Activated naive CD8-positive, alpha-beta T cell (primary cell): ENCODE data around the gene OARD1.
"Not testable (repeated sequence)": the region's sequence is repeated elsewhere in the genome, so short reads cannot be mapped to it uniquely, and the experiment has no call there.

Source experiments
- H3K27ac Mint-ChIP-seq: one replicate; pipeline ENCODE4 v1.8.0; 2021; ENCODE audit warnings: mixed read lengths
- H3K27me3 Mint-ChIP-seq: one replicate; pipeline ENCODE4 v1.8.0; 2021; ENCODE audit warnings: mixed read lengths
- H3K36me3 Mint-ChIP-seq: one replicate; pipeline ENCODE4 v1.8.0; 2021; ENCODE audit warnings: mixed read lengths
- H3K4me1 Mint-ChIP-seq: one replicate; pipeline ENCODE4 v1.8.0; 2021; ENCODE audit warnings: low read depth, mixed read lengths
- H3K4me3 Mint-ChIP-seq: one replicate; pipeline ENCODE4 v1.8.0; 2021; ENCODE audit warnings: mild to moderate bottlenecking, mixed read lengths
- H3K9me3 Mint-ChIP-seq: one replicate; pipeline ENCODE4 v1.8.0; 2021; ENCODE audit warnings: low read depth, mixed read lengths

OARD1 gene, protein sequence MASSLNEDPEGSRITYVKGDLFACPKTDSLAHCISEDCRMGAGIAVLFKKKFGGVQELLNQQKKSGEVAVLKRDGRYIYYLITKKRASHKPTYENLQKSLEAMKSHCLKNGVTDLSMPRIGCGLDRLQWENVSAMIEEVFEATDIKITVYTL

DNA sequence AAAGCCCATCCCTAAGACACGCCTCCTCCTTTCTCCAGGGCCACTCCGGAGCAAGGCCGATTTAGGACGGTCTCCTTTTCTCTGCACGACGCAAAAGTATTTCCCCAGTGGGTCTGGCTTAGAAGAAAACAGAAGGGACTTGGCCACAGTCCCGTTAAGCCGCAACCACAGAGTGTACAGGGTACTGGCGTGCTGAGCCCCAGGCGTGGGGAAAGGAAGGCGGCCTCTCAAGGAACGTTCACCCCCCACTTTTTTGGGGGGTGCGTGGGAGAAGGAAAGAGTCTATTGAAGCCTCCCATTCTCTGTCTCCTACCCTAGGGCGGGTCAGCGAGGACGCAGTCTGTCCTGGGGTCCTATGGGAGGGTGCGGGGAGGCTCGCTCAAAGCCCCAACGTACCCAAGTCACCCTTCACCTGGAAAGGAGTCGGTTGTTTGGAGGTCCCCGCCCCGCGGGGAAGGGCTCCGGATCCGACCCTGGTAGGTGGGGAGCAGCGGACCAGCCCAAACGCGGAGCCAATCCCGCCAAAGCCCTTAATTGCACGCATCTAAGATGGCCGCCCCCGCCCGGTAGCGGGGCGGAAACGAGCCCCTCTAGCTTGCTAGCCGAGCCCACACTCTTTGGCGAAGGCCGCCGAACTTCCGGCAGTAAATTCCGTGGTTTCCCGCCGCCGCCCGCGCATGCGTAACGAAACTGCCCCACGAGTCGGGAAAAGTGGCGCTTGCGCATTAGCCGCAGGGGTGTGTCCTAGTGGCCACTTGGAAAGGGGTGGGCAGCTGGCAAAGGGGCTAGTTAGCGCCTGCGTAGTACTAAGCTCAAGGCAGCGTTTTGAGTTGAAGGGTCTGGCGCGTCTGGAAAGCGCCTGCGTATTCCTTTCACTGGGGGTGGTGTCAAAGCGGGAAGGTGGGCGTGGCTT, at the start of gene OARD1:
Gene OARD1 (minus strand): TSS at position 434 of the 913 bp plus-strand sequence. CDS start 722 bp downstream, outside the sequence.
- H3K27ac Mint-ChIP-seq = peak within 1 kb of the TSS; percentile 96
- no peaks in the 10 kb centered on the region for H3K9me3 Mint-ChIP-seq
- peaks cover 7% of the 10 kb centered on the region for H3K36me3 Mint-ChIP-seq
- H3K4me3 Mint-ChIP-seq = peak within 1 kb of the TSS; percentile 97
- H3K27me3 Mint-ChIP-seq = no peaks in the 10 kb centered on the region
- H3K4me1 Mint-ChIP-seq = peaks cover 51% of the 10 kb centered on the region

DNA sequence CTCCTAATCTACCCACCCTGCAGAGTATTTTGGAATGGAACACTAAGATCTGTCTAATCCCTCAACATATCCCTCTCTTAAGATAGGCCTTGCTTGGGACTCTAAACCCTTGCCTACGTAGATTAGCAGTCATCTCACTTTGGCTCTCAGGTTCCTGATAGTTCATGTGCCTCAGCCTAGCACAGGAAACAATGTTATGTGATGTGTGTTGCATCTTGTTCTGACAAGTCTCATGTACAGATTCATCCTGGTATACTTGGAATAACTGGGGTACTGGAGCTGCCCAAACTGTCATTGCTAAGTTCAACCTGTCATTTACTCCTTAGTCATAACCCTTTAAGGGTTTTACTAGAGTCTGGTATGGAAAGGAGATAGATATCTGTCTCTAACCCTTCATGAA, 47.9 kb upstream of the OARD1 start:
- H3K36me3 Mint-ChIP-seq = peaks cover 28% of the 10 kb centered on the region
- H3K4me3 Mint-ChIP-seq = no peak overlapping the region
- H3K9me3 Mint-ChIP-seq = no peaks in the 10 kb centered on the region
- no peaks in the 10 kb centered on the region for H3K27me3 Mint-ChIP-seq
- H3K27ac Mint-ChIP-seq = no peak overlapping the region
- H3K4me1 Mint-ChIP-seq = no peaks in the 10 kb centered on the region

DNA sequence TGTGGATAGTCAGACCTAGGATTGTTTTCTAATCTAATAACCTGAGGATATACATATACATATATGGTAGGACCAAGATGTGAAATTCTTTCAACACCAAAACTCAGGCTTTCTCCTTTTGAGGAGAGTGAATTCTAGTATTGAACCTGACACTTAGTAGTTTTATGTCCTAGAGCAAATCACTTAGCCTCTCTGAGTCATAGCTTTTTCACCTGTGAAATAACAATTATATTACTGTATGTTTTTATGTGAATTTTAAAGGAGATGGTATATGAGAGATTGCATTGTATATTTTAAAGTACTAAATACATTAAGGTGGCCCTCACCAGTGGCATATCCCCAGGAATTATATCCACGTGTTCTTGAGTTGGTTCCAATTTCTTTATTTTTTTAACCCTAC, 47.4 kb upstream of the OARD1 start:
- no peaks in the 10 kb centered on the region for H3K9me3 Mint-ChIP-seq
- no peaks in the 10 kb centered on the region for H3K27me3 Mint-ChIP-seq
- H3K36me3 Mint-ChIP-seq = peaks cover 31% of the 10 kb centered on the region
- no peak overlapping the region for H3K27ac Mint-ChIP-seq
- no peaks in the 10 kb centered on the region for H3K4me1 Mint-ChIP-seq
- no peak overlapping the region for H3K4me3 Mint-ChIP-seq

DNA sequence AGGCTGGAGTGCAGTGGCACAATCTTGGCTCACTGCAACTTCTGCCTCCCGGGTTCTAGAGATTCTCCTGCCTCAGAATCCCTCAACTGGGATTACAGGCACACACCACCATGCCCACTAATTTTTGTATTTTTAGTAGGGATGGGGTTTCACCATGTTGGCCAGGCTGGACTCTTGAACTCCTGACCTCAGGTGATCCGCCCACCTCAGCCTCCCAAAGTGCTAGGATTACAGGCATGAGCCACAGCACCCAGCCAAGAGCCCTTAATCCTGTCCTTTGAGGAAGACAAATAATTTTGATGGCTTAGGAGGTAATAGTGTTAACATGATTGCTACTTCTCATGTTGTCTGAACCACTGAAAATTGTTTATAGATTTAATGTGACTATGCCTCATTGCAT, 42.9 kb upstream of the OARD1 start:
- H3K36me3 Mint-ChIP-seq = peaks cover 19% of the 10 kb centered on the region
- H3K4me1 Mint-ChIP-seq, H3K27ac Mint-ChIP-seq, H3K27me3 Mint-ChIP-seq, H3K9me3 Mint-ChIP-seq, H3K4me3 Mint-ChIP-seq: not testable (repeated sequence)

DNA sequence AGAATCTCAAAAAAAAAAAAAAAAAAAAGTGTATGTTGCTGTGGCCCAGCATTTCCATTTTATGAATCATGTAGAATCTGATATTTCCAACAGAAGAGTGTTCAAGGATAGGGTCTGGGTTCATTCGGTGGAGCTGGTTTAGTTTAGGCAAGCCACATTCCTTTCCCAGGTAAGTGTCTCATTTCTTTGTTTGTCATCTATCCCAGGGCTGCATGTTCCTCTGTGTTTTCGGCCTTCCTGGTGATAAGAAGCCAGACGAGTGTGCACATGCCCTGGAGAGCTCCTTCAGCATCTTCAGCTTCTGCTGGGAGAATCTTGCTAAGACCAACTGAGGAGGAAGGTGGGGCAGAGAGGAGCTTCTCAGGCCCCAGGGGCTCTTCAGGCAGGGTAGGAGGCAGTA, 38.9 kb upstream of the OARD1 start:
- Mint-ChIP-seq H3K4me3 (no peak overlapping the region), H3K36me3 (peaks cover 20% of the 10 kb centered on the region), H3K27me3 (no peaks in the 10 kb centered on the region), H3K4me1 (no peaks in the 10 kb centered on the region), H3K9me3 (no peaks in the 10 kb centered on the region), H3K27ac (no peak overlapping the region)

DNA sequence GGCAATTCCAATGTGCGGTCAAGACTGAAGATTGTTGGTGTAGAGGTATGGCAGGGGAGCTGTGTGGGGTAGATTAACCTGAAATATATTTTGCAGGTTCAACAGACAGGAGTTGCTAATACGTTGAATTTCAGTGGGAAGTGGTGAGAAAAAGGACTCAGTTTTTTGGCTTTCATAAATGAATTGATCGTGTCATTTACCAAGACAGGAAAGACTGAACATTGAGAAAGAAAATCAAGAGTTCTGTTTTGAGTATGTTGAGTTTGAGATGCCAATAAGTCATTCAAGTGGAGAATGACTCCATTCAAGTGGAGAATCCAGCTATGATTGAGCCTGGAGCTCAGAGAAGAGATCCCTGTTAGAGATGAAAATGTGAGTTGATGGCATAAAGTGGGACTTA, 31.7 kb upstream of the OARD1 start:
- Mint-ChIP-seq H3K4me1 (peaks cover 9% of the 10 kb centered on the region), H3K27me3 (no peaks in the 10 kb centered on the region), H3K4me3 (no peak overlapping the region), H3K9me3 (no peaks in the 10 kb centered on the region), H3K36me3 (peaks cover 15% of the 10 kb centered on the region), H3K27ac (no peak overlapping the region)

DNA sequence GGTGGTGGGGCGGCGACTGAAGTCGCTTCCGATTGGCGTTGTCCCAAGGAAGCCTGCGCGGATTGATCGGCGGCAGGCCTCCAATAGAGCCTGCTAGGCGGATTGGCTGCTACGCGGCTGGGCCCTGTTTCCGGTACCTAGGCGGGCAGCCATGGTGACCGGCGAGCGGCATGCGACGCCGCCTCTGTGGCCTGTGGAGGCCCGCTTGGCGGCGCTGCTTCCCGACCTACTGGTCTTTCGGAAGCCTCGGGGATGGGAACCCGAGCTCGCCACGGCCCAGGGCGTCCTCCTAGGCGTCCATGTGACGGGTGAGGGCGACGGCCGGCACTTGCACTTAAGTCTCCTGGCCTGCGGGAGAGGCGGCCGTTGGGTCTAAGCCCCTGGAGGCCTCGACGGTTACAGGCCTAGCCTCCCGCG, 28.7 kb upstream of the OARD1 start:
- Mint-ChIP-seq H3K4me3 (no peak overlapping the region), H3K27me3 (no peaks in the 10 kb centered on the region), H3K36me3 (peaks cover 13% of the 10 kb centered on the region), H3K27ac (no peak overlapping the region), H3K9me3 (no peaks in the 10 kb centered on the region), H3K4me1 (peaks cover 19% of the 10 kb centered on the region)

DNA sequence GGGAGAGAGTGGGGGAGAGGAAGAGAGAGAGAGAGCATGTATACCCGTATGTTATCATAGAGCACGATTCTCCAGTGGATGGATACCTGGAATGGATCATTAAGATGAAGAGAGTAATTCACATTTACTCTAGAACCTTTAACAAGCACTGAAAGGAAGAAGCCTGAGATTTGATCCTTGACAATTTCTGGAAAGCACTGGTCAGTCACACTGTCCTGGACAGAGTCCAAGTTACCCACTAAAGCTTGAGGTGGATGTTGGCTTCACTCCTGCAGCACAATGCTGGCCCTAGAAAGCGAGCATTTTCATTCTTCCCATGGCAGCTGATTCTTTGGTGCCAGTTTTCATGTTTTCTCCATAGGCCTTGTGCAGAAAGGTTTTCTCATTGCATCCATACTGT, 26.2 kb upstream of the OARD1 start:
- Mint-ChIP-seq H3K36me3 (peaks cover 19% of the 10 kb centered on the region), H3K27ac (peak overlapping the region; percentile 10)

DNA sequence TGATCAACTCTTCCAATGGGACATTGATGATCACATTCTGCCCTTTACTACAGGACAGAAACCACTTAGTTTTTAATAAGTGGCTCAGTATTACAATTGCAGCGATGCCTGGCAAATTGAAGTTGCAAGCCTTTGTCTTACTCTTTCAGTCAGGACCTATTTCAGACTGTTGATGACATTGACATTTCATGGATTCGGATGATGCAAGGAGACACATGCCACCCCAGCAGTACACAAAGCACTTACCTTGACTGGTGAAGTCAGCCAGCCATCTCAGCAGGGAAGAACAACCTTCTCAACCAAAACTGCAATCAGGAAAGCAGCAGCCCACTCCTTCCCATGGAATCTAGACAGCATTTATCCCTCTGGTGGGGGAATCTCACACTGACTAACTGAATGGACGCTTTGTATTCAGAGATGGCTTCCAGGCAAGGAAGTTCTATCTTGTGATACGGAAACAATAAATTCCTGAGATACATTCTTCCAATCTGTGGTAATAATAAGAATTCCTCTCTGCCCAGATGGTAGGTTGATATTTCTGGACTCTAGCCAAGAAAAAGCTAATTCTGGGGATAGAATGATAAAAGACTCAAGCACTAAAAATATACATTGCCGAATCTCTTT, 25.4 kb upstream of the OARD1 start:
- H3K27me3 Mint-ChIP-seq = no peaks in the 10 kb centered on the region
- H3K4me3 Mint-ChIP-seq = no peak overlapping the region
- H3K4me1 Mint-ChIP-seq = peaks cover 22% of the 10 kb centered on the region
- no peaks in the 10 kb centered on the region for H3K9me3 Mint-ChIP-seq
- H3K36me3 Mint-ChIP-seq = peaks cover 21% of the 10 kb centered on the region
- H3K27ac Mint-ChIP-seq = no peak overlapping the region

More for the DNA sequence above, 26.2 kb upstream of the OARD1 start:
- H3K27me3 Mint-ChIP-seq = no peaks in the 10 kb centered on the region
- H3K9me3 Mint-ChIP-seq = no peaks in the 10 kb centered on the region
- H3K4me1 Mint-ChIP-seq = peaks cover 22% of the 10 kb centered on the region
- H3K4me3 Mint-ChIP-seq = no peak overlapping the region

DNA sequence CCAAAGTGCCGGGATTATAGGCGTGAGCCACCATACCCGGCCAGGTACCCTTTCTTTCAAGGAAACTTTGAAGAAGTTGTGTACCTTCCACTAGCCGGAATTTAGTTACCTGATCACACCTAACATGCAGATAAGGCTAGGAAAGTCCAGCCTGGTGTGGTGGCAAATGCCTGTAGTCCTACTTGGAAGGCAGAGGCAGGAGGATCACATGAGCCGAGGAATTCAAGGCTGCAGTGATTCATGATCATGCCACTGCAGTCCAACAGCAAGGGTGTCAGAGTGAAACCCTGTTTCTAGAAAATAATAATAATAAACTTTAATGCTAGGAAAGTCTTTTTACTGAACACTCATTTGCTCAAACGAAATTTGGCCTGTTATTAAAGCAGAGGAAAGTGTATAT, 21.6 kb upstream of the OARD1 start:
- no peaks in the 10 kb centered on the region for H3K27me3 Mint-ChIP-seq
- H3K27ac Mint-ChIP-seq = no peak overlapping the region
- H3K4me1 Mint-ChIP-seq = peaks cover 14% of the 10 kb centered on the region
- H3K4me3 Mint-ChIP-seq = no peak overlapping the region
- peaks cover 23% of the 10 kb centered on the region for H3K36me3 Mint-ChIP-seq
- H3K9me3 Mint-ChIP-seq = no peaks in the 10 kb centered on the region

DNA sequence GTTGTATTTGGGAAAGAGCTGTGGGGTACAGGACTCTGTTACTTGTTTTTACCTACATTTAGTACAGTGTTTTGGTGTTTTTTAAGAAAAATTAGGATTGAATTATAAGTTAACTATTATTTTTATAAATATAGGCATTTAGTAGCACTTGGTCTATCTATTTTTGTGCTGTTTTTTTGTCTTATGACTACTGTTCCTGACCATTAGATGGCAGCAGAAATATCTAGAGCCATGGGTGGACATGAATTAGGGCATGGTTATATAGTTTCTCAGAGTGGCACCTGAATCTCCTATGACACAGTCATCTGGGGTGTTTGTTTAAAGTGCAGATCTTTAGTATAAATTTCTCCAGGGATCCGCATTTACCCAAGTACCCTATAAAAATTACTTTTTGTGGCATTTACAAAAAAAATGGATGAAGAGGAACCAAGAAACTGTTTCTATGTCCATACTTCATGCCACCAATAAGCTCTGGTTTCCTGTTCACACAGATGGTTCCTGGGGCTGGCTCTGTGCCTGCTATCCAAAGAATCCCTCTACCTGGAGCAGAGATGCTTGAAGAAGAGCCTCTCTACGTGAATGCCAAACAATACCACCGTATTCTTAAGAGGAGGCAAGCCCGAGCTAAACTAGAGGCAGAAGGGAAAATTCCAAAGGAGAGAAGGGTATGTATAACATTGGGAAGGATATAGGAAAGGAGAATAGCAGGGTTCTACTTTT, 20.4 kb upstream of the OARD1 start:
- Mint-ChIP-seq H3K4me1 (peaks cover 5% of the 10 kb centered on the region), H3K36me3 (peaks cover 19% of the 10 kb centered on the region), H3K27me3 (no peaks in the 10 kb centered on the region), H3K9me3 (no peaks in the 10 kb centered on the region), H3K4me3 (no peak overlapping the region), H3K27ac (no peak overlapping the region)

DNA sequence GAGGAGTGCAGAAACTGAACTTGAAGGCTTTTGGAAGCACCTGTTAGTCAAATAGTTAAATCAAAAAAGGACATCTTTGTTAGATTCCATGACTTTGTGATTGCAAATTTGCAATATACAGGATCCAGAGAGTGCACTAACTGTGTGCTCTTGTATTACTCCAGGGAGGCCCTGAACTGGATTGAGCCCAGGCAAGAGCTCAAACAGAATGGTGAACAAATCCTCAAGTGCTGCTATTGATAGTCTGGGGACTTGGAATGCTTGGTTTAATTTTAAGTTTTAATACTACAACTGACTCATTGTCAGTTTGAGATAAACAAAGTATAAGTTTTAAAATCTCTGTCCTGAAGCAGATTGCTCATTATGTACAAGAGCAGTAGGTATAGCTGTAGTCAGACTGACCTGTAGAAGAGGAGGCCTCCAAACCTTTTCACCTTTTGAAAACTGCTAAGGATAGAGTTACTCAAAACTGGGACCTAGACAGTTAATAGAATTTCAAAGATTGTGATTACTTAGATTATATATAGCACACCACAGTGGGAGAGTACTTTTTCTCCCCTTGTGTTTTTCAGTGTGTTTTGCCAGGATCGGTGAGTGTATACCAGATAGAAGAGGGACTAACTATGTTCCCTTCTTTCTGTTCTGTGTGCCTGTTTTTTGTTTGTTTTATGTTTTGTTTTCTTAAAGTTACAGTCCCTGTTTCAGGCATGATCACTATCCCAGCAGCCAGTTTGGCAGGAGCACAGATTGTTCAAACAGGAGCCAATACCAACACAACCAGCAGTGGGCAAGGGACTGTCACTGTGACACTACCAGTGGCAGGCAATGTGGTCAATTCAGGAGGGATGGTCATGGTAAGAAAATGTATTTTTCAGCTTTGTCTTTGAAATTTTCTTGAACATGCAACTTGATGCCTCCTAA, 18.9 kb upstream of the OARD1 start:
- no peak overlapping the region for H3K4me3 Mint-ChIP-seq
- no peaks in the 10 kb centered on the region for H3K9me3 Mint-ChIP-seq
- H3K27me3 Mint-ChIP-seq = no peaks in the 10 kb centered on the region
- H3K36me3 Mint-ChIP-seq = peaks cover 19% of the 10 kb centered on the region
- H3K4me1 Mint-ChIP-seq = peaks cover 7% of the 10 kb centered on the region
- H3K27ac Mint-ChIP-seq = no peak overlapping the region

DNA sequence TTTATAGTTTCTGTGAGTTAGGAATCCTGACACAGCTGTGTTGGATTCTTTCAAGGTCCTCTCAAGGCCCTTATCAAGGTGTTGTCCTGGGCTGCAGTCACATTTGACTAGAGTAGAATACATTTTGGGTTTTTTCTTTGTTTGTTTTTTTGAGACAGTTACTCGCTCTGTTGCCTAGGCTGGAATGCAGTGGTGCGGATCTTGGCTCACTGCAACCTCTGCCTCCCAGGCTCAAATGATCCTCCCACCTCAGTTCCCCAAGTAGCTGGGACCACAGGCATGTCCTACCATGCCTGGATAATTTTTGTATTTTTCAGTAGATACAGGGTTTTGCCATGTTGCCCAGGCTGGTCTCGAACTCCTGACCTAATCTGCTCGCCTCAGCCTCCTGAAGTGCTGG, 16.3 kb upstream of the OARD1 start:
- no peaks in the 10 kb centered on the region for H3K9me3 Mint-ChIP-seq
- H3K27me3 Mint-ChIP-seq = no peaks in the 10 kb centered on the region
- H3K4me3 Mint-ChIP-seq = no peak overlapping the region
- H3K4me1 Mint-ChIP-seq = peaks cover 11% of the 10 kb centered on the region
- no peak overlapping the region for H3K27ac Mint-ChIP-seq
- peaks cover 18% of the 10 kb centered on the region for H3K36me3 Mint-ChIP-seq

DNA sequence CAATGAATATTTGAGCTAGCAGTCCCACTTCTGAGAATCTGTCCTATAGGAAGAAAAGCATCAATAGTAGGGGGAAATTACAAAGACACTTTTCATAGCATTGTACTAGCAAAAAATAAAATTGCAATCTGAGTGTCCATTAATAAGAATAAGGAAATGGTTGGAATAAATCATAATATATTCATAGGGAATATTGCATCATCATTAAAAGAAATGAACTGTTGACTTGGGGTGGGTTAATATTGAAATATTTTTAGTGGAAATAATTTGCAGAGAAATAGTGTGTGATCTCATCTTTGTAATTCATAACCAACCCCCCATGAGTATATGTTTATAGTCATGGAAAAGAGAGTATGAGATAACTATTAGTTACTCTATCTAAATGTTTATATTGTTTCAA, 13.0 kb upstream of the OARD1 start:
- no peaks in the 10 kb centered on the region for H3K9me3 Mint-ChIP-seq
- no peaks in the 10 kb centered on the region for H3K27me3 Mint-ChIP-seq
- no peak overlapping the region for H3K4me3 Mint-ChIP-seq
- H3K4me1 Mint-ChIP-seq = peaks cover 37% of the 10 kb centered on the region
- H3K36me3 Mint-ChIP-seq = peaks cover 14% of the 10 kb centered on the region
- H3K27ac Mint-ChIP-seq = no peak overlapping the region
